GM10248 (cell line): Measurements from ENCODE around the gene ZNF556.

Experiments
- CTCF ChIA-PET: fragments of 300-600 bp; sonication (Branson Sonifier 250); formaldehyde crosslinking; extraction: SDS; loops from one replicate; lab custom pipeline; 2021; ENCODE audit warnings: antibody characterized with exemption; lab: Yijun Ruan, JAX
- POLR2A ChIA-PET: fragments of 350-650 bp; sonication (Branson Sonifier 250); formaldehyde crosslinking; extraction: SDS; loops from one replicate; lab custom pipeline; 2020; ENCODE audit warnings: antibody characterized with exemption; lab: Yijun Ruan, JAX
- DNase-seq: peaks from one replicate; pipeline ENCODE4 v3.0.0; 2012; ENCODE audit errors: extremely low spot score
- CTCF ChIP-seq: IDR thresholded peaks from 2 replicates; pipeline ENCODE4 v1.5.1; 2012; ENCODE audit warnings: mild to moderate bottlenecking, low read depth; ENCODE audit errors: extremely low read depth, missing control alignments, control extremely low read depth

ZNF556 gene

GRCh38 chr19:2848616-2849015 lies 18.5 kb upstream of the ZNF556 start:
- no peak for TF ChIP-seq CTCF
- no peak for DNase-seq
- POLR2A ChIA-PET = no interaction called here
- CTCF ChIA-PET = interaction anchor here (1.1 kb wide), 1 partner anchor 18 kb away, joined by 3 read pairs; the partner anchor contains the start of gene ZNF556

- TF ChIP-seq CTCF = no peak
- no peak for DNase-seq
- ChIA-PET POLR2A (no interaction called here), CTCF (interaction anchor here (1.0 to 1.8 kb wide), 3 partner anchors 9 to 37 kb away, joined by 3 to 4 read pairs (median 3); partner anchors contain the start of gene ZNF555)
Measured at GRCh38 chr19:2850256-2850925, 16.7 kb upstream of the ZNF556 start.

DNA sequence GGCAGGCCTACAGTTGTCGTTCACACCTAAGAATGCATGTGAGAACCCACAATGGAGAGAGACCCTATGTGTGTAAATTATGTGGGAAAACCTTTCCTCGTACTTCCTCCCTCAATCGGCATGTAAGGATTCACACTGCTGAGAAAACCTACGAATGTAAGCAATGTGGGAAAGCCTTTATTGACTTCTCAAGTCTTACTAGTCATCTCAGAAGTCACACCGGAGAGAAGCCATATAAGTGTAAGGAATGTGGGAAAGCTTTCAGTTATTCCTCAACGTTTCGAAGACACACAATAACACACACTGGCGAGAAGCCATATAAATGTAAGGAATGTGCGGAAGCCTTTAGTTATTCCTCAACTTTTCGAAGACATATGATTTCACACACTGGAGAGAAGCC lies 14.5 kb upstream of the ZNF556 start:
- ChIA-PET CTCF (no interaction called here), POLR2A (no interaction called here)
- TF ChIP-seq CTCF = no peak
- no peak for DNase-seq

DNA sequence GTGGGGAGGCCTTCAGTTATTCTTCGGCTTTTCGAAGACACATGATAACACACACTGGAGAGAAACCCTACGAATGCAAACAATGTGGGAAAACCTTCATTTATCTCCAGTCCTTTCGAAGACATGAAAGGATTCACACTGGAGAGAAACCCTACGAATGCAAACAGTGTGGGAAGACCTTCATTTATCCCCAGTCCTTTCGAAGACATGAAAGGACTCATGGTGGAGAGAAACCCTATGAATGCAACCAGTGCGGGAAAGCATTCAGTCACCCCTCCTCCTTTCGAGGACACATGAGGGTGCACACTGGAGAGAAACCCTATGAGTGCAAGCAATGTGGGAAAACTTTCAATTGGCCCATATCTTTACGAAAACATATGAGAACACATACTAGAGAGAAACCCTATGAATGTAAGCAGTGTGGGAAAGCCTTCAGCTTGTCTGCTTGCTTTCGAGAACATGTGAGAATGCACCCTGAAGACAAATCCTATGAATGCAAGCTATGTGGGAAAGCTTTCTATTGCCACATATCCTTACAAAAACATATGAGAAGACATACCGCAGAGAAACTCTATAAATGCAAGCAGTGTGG lies 14.0 kb upstream of the ZNF556 start:
- ChIA-PET CTCF (no interaction called here), POLR2A (no interaction called here)
- no peak for TF ChIP-seq CTCF
- no peak for DNase-seq

- TF ChIP-seq CTCF = no peak
- CTCF ChIA-PET = interaction anchor here (1.2 to 2.3 kb wide), 2 partner anchors 9 to 206 kb away, joined by 3 to 8 read pairs; no protein-coding TSS in a partner anchor
- no peak for DNase-seq
- POLR2A ChIA-PET = interaction anchor here (0.5 kb wide), 1 partner anchor 96 kb away, joined by 3 read pairs; no protein-coding TSS in a partner anchor
Measured at GRCh38 chr19:2854849-2855248, 12.3 kb upstream of the ZNF556 start.

- POLR2A ChIA-PET = no interaction called here
- no peak for TF ChIP-seq CTCF
- DNase-seq = no peak
- CTCF ChIA-PET = interaction anchor here (1.0 to 2.3 kb wide), 2 partner anchors 27 to 208 kb away, joined by 3 to 8 read pairs; no protein-coding TSS in a partner anchor
Measured at GRCh38 chr19:2856457-2857050, 10.6 kb upstream of the ZNF556 start.
